ENCODE data around the gene SYNM. TPM values are rescaled to one million over a fixed set of nuclear protein-coding genes. Genes with fewer than 3 reads are reported as not detected.
"Not testable (repeated sequence)": the region's sequence is repeated elsewhere in the genome, so short reads cannot be mapped to it uniquely, and the experiment has no call there.

SYNM gene
- total and polyA plus RNA-seq, 5 experiments from 2014 or later: 0.08 to 1.1 (median 0.82) TPM; not detected in 1

- ATAC-seq, H3K9me3 Mint-ChIP-seq, H3K27ac Mint-ChIP-seq, H3K4me3 Mint-ChIP-seq, POLR2A ChIA-PET, DNase-seq, H3K36me3 Mint-ChIP-seq: not testable (repeated sequence)
- H3K27me3 Mint-ChIP-seq: peaks cover 2 to 13% (median 9%) of the 10 kb centered on the region in 5 donors
- peaks cover 0 to 15% (median 9%) of the 10 kb centered on the region in 4 donors for H3K4me1 Mint-ChIP-seq
Measured at GRCh38 chr15:99111641-99112040, 6.8 kb downstream of the SYNM start.

GRCh38 chr15:99113547-99114271 is 8.8 kb downstream of the SYNM start:
- Mint-ChIP-seq H3K4me1 (peaks cover 0 to 15% (median 8%) of the 10 kb centered on the region in 4 donors), H3K4me3 (no peak overlapping the region), H3K27me3 (peaks cover 0 to 4% (median 0%) of the 10 kb centered on the region in 5 donors), H3K27ac (no peak overlapping the region), H3K9me3 (no peaks in the 10 kb centered on the region), H3K36me3 (no peaks in the 10 kb centered on the region)
- no peak for ATAC-seq
- DNase-seq: no peak
- POLR2A ChIA-PET: no interaction called here

GRCh38 chr15:99114511-99115299 is 9.8 kb downstream of the SYNM start:
- no peak overlapping the region for H3K4me3 Mint-ChIP-seq

GRCh38 chr15:99115300-99116215 is 10.7 kb downstream of the SYNM start:
- ATAC-seq (no peak), DNase-seq (no peak)
- H3K4me1 Mint-ChIP-seq: peaks cover 0 to 9% (median 6%) of the 10 kb centered on the region in 4 donors
- POLR2A ChIA-PET: no interaction called here
- H3K27me3 Mint-ChIP-seq: peaks cover 0 to 7% (median under 1%) of the 10 kb centered on the region in 5 donors
- no peak overlapping the region for H3K27ac Mint-ChIP-seq
- H3K4me3 Mint-ChIP-seq: no peak overlapping the region
- H3K9me3 Mint-ChIP-seq: no peaks in the 10 kb centered on the region
- H3K36me3 Mint-ChIP-seq: no peaks in the 10 kb centered on the region

More at GRCh38 chr15:99114511-99115299, 9.8 kb downstream of the SYNM start:
- H3K9me3 Mint-ChIP-seq: no peaks in the 10 kb centered on the region
- DNase-seq: no peak
- H3K4me1 Mint-ChIP-seq: peaks cover 0 to 12% (median 8%) of the 10 kb centered on the region in 4 donors
- POLR2A ChIA-PET: no interaction called here
- ATAC-seq: no peak
- no peaks in the 10 kb centered on the region for H3K36me3 Mint-ChIP-seq
- H3K27ac Mint-ChIP-seq: no peak overlapping the region
- H3K27me3 Mint-ChIP-seq: no peaks in the 10 kb centered on the region

GRCh38 chr15:99117111-99117510 is 12.2 kb downstream of the SYNM start:
- Mint-ChIP-seq H3K4me1 (no peaks in the 10 kb centered on the region), H3K36me3 (no peaks in the 10 kb centered on the region), H3K27ac (no peak overlapping the region), H3K27me3 (peaks cover 0 to 8% (median 2%) of the 10 kb centered on the region in 5 donors), H3K4me3 (no peak overlapping the region), H3K9me3 (no peaks in the 10 kb centered on the region)
- ATAC-seq (no peak), DNase-seq (no peak)
- POLR2A ChIA-PET: no interaction called here

- Mint-ChIP-seq H3K27ac (no peak overlapping the region), H3K27me3 (peaks cover 0 to 8% (median 2%) of the 10 kb centered on the region in 5 donors), H3K36me3 (no peaks in the 10 kb centered on the region), H3K4me3 (no peak overlapping the region), H3K9me3 (no peaks in the 10 kb centered on the region), H3K4me1 (no peaks in the 10 kb centered on the region)
- POLR2A ChIA-PET: no interaction called here
- DNase-seq (no peak), ATAC-seq (no peak)
Measured at GRCh38 chr15:99117563-99118257, 12.8 kb downstream of the SYNM start.

- Mint-ChIP-seq H3K27ac (no peak overlapping the region), H3K9me3 (no peaks in the 10 kb centered on the region), H3K4me1 (no peaks in the 10 kb centered on the region), H3K36me3 (no peaks in the 10 kb centered on the region), H3K4me3 (no peak overlapping the region), H3K27me3 (peaks cover 0 to 8% (median 2%) of the 10 kb centered on the region in 5 donors)
- POLR2A ChIA-PET: no interaction called here
- ATAC-seq (no peak), DNase-seq (no peak)
Measured at GRCh38 chr15:99118258-99118632, 13.4 kb downstream of the SYNM start.

GRCh38 chr15:99118801-99119546 is 14.1 kb downstream of the SYNM start:
- H3K36me3 Mint-ChIP-seq: no peaks in the 10 kb centered on the region
- DNase-seq: no peak
- ATAC-seq: no peak
- peaks cover 0 to 8% (median 2%) of the 10 kb centered on the region in 5 donors for H3K27me3 Mint-ChIP-seq
- no peak overlapping the region for H3K4me3 Mint-ChIP-seq
- H3K9me3 Mint-ChIP-seq: no peaks in the 10 kb centered on the region
- POLR2A ChIA-PET: no interaction called here
- H3K4me1 Mint-ChIP-seq: no peaks in the 10 kb centered on the region
- H3K27ac Mint-ChIP-seq: no peak overlapping the region

- Mint-ChIP-seq H3K36me3 (no peaks in the 10 kb centered on the region), H3K4me1 (no peaks in the 10 kb centered on the region), H3K27me3 (peaks cover 0 to 8% (median 2%) of the 10 kb centered on the region in 5 donors), H3K27ac (no peak overlapping the region), H3K4me3 (no peak overlapping the region), H3K9me3 (no peaks in the 10 kb centered on the region)
- ATAC-seq (no peak), DNase-seq (no peak)
- POLR2A ChIA-PET: interaction anchor here (0.6 kb wide), 1 partner anchor 1317 kb away, joined by 5 read pairs; no protein-coding TSS in a partner anchor
Measured at GRCh38 chr15:99120050-99120777, 15.3 kb downstream of the SYNM start.

GRCh38 chr15:99121207-99121606 is 16.3 kb downstream of the SYNM start:
- Mint-ChIP-seq H3K4me3 (no peak overlapping the region), H3K27ac (no peak overlapping the region), H3K9me3 (no peaks in the 10 kb centered on the region), H3K36me3 (no peaks in the 10 kb centered on the region), H3K27me3 (peaks cover 0 to 8% (median 2%) of the 10 kb centered on the region in 5 donors), H3K4me1 (no peaks in the 10 kb centered on the region)
- DNase-seq (no peak), ATAC-seq (no peak)
- POLR2A ChIA-PET: no interaction called here

- H3K27me3 Mint-ChIP-seq: peaks cover 0 to 8% (median 2%) of the 10 kb centered on the region in 5 donors
- no peak for DNase-seq
- POLR2A ChIA-PET: no interaction called here
Measured at GRCh38 chr15:99121691-99122410, 17.0 kb downstream of the SYNM start.

More at GRCh38 chr15:99121691-99122410, 17.0 kb downstream of the SYNM start:
- no peaks in the 10 kb centered on the region for H3K4me1 Mint-ChIP-seq
- ATAC-seq: no peak
- H3K27ac Mint-ChIP-seq: no peak overlapping the region
- H3K9me3 Mint-ChIP-seq: no peaks in the 10 kb centered on the region
- H3K4me3 Mint-ChIP-seq: no peak overlapping the region
- no peaks in the 10 kb centered on the region for H3K36me3 Mint-ChIP-seq
